Activated B cell treated with CpG ODN at 0.5 μM for 24 hours (primary cell): ENCODE data around the gene GIMAP2. TPM values are rescaled to one million over a fixed set of nuclear protein-coding genes. Genes with fewer than 3 reads are reported as not detected.
"Not testable (repeated sequence)": the region's sequence is repeated elsewhere in the genome, so short reads cannot be mapped to it uniquely, and the experiment has no call there.

Source experiments
- ATAC-seq: fragments of 200-7000 bp; cut with Tn5 transposase; one replicate; pipeline ENCODE4 v1.10.0; 2021; ENCODE audit warnings: low read depth, mild to moderate bottlenecking, moderate library complexity
- CTCF ChIA-PET: fragments of 350-600 bp; sonication (Branson Sonifier 250); formaldehyde crosslinking; loops from one replicate; lab custom pipeline; 2021; ENCODE audit warnings: antibody characterized with exemption; lab: Charles Lee
- POLR2A ChIA-PET: fragments of 350-600 bp; sonication (Branson Sonifier 250); formaldehyde crosslinking; loops from one replicate; lab custom pipeline; 2021; ENCODE audit warnings: antibody characterized with exemption; lab: Charles Lee
- DNase-seq: peaks from one replicate; pipeline ENCODE4 v3.0.0; 2022
- H3K27ac Mint-ChIP-seq: one replicate; pipeline ENCODE4 v1.8.0; 2020; ENCODE audit warnings: mixed read lengths
- H3K27me3 Mint-ChIP-seq: one replicate; pipeline ENCODE4 v1.8.0; 2021; ENCODE audit warnings: mixed read lengths
- H3K36me3 Mint-ChIP-seq: one replicate; pipeline ENCODE4 v1.8.0; 2021; ENCODE audit warnings: low read depth, mixed read lengths
- H3K4me1 Mint-ChIP-seq: one replicate; pipeline ENCODE4 v1.8.0; 2021; ENCODE audit warnings: mixed read lengths
- H3K4me3 Mint-ChIP-seq: one replicate; pipeline ENCODE4 v1.8.0; 2020; ENCODE audit warnings: mild to moderate bottlenecking, mixed read lengths
- H3K9me3 Mint-ChIP-seq: one replicate; pipeline ENCODE4 v1.8.0; 2020; ENCODE audit warnings: mixed read lengths
- CTCF ChIP-seq: fragments of 200-600 bp; IDR thresholded peaks from one replicate; pipeline ENCODE4 v1.8.0; 2022; ENCODE audit warnings: antibody characterized with exemption, mild to moderate bottlenecking
- intact Hi-C: fragments of 100-400 bp; cut with micrococcal nuclease; formaldehyde crosslinking; loops from one replicate; pipeline ENCODE4 v1.15.1; 2024
- total RNA-seq: library from RNA; stranded (reverse); gene quantifications from 2 replicates; pipeline ENCODE4 v1.2.3, GENCODE V29; 2022

GIMAP2 gene
- total RNA-seq, 1 donor from 2014 or later, result 19.5 TPM

- POLR2A ChIA-PET, result no interaction called here
- DNase-seq, result no peak
- Mint-ChIP-seq H3K36me3 (no peaks in the 10 kb centered on the region), H3K4me1 (peaks cover 10% of the 10 kb centered on the region), H3K27ac (no peak overlapping the region), H3K4me3 (no peak overlapping the region), H3K9me3 (peaks cover 3% of the 10 kb centered on the region), H3K27me3 (peaks cover 2% of the 10 kb centered on the region)
- intact Hi-C loops, result no loop called here
- ATAC-seq, result no peak
- CTCF ChIA-PET, result no interaction called here
- no peak for TF ChIP-seq CTCF
Measured at GRCh38 chr7:150660939-150661613, 24.4 kb upstream of the GIMAP2 start.

GRCh38 chr7:150662821-150663220 is 22.7 kb upstream of the GIMAP2 start:
- H3K4me1 Mint-ChIP-seq, ATAC-seq, H3K27ac Mint-ChIP-seq, H3K9me3 Mint-ChIP-seq, CTCF ChIA-PET, DNase-seq, H3K36me3 Mint-ChIP-seq, intact Hi-C loops, H3K27me3 Mint-ChIP-seq, H3K4me3 Mint-ChIP-seq, POLR2A ChIA-PET: not testable (repeated sequence)

GRCh38 chr7:150663802-150664494 is 21.6 kb upstream of the GIMAP2 start:
- Mint-ChIP-seq H3K36me3 (no peaks in the 10 kb centered on the region), H3K27ac (no peak overlapping the region), H3K4me3 (no peak overlapping the region), H3K27me3 (no peaks in the 10 kb centered on the region), H3K4me1 (peaks cover 15% of the 10 kb centered on the region), H3K9me3 (peaks cover 4% of the 10 kb centered on the region)
- TF ChIP-seq CTCF, result no peak
- ChIA-PET CTCF (no interaction called here), POLR2A (no interaction called here)
- intact Hi-C loops, result no loop called here
- ATAC-seq (no peak), DNase-seq (no peak)

- ChIA-PET CTCF (no interaction called here), POLR2A (no interaction called here)
- no peak overlapping the region for H3K4me3 Mint-ChIP-seq
- H3K36me3 Mint-ChIP-seq, result no peaks in the 10 kb centered on the region
- peaks cover 15% of the 10 kb centered on the region for H3K4me1 Mint-ChIP-seq
- intact Hi-C loops, result no loop called here
- peaks cover 7% of the 10 kb centered on the region for H3K9me3 Mint-ChIP-seq
- DNase-seq, result no peak
- H3K27ac Mint-ChIP-seq, result no peak overlapping the region
- ATAC-seq, result no peak
- no peak for TF ChIP-seq CTCF
- no peaks in the 10 kb centered on the region for H3K27me3 Mint-ChIP-seq
Measured at GRCh38 chr7:150665089-150665748, 20.3 kb upstream of the GIMAP2 start.

GRCh38 chr7:150665896-150666295 is 19.6 kb upstream of the GIMAP2 start:
- ChIA-PET POLR2A (no interaction called here), CTCF (no interaction called here)
- no peak for TF ChIP-seq CTCF
- no peak overlapping the region for H3K27ac Mint-ChIP-seq
- no peaks in the 10 kb centered on the region for H3K36me3 Mint-ChIP-seq
- peaks cover 7% of the 10 kb centered on the region for H3K9me3 Mint-ChIP-seq
- no peaks in the 10 kb centered on the region for H3K27me3 Mint-ChIP-seq
- DNase-seq, result no peak
- H3K4me1 Mint-ChIP-seq, result peaks cover 15% of the 10 kb centered on the region
- no peak for ATAC-seq
- H3K4me3 Mint-ChIP-seq, result no peak overlapping the region
- intact Hi-C loops, result no loop called here
